Caco-2 (cell line): ENCODE measurements around the gene GPR25. TPM values are rescaled to one million over a fixed set of nuclear protein-coding genes. Genes with fewer than 3 reads are reported as not detected.

Source experiments
- BruUV-seq: library from RNA; stranded (reverse); fragments of 400-500 nt; replicated peaks from 2 replicates; lab custom pipeline; 2021; lab: Mats Ljungman, UMichigan
- CTCF ChIA-PET: fragments of 300-600 bp; sonication (Branson Sonifier 250); formaldehyde crosslinking; loops from one replicate; lab custom pipeline; 2022; ENCODE audit warnings: antibody characterized with exemption; lab: Charles Lee
- POLR2A ChIA-PET: fragments of 300-600 bp; sonication (Branson Sonifier 250); formaldehyde crosslinking; loops from one replicate; lab custom pipeline; 2022; ENCODE audit warnings: antibody characterized with exemption; lab: Charles Lee
- DNase-seq, 2 experiments: peaks; one replicate each; pipeline versions ENCODE4 v3.0.0 to v3.0.0-alpha.2; 2020 to 2022
- H3K27me3 ChIP-seq: replicated peaks from 2 replicates; pipeline ENCODE4 v1.6.0; 2011; ENCODE audit warnings: low read length; ENCODE audit not compliant: control insufficient read depth, insufficient read depth
- H3K36me3 ChIP-seq: 2 replicates; pipeline ENCODE4 v1.5.1; 2011; ENCODE audit warnings: low read length; ENCODE audit not compliant: control insufficient read depth, insufficient read depth
- H3K4me1 ChIP-seq: fragments of 250-450 bp; sonication (Bioruptor Pico); 2 replicates; pipeline ENCODE4 v1.5.1; 2020; ENCODE audit warnings: mild to moderate bottlenecking
- H3K4me3 ChIP-seq: 2 replicates; pipeline ENCODE4 v1.5.1; 2011; ENCODE audit warnings: low read depth, mild to moderate bottlenecking, control low read depth, low read length
- H3K9me3 ChIP-seq: fragments of 250-450 bp; sonication (Bioruptor Pico); 2 replicates; pipeline ENCODE4 v1.5.1; 2020; ENCODE audit warnings: mild to moderate bottlenecking, moderate library complexity
- H3K27ac Mint-ChIP-seq: one replicate; pipeline ENCODE4 v1.8.0; 2022; ENCODE audit warnings: mixed read lengths; ENCODE audit not compliant: unreplicated experiment
- H3K27me3 Mint-ChIP-seq: one replicate; pipeline ENCODE4 v1.8.0; 2022; ENCODE audit warnings: mixed read lengths; ENCODE audit not compliant: insufficient read depth, unreplicated experiment
- H3K36me3 Mint-ChIP-seq: one replicate; pipeline ENCODE4 v1.8.0; 2022; ENCODE audit warnings: mild to moderate bottlenecking, mixed read lengths; ENCODE audit not compliant: insufficient read depth, unreplicated experiment
- H3K4me1 Mint-ChIP-seq: one replicate; pipeline ENCODE4 v1.8.0; 2022; ENCODE audit warnings: low read depth, mixed read lengths; ENCODE audit not compliant: unreplicated experiment
- H3K4me3 Mint-ChIP-seq: one replicate; pipeline ENCODE4 v1.8.0; 2022; ENCODE audit warnings: mild to moderate bottlenecking, moderate library complexity, mixed read lengths; ENCODE audit not compliant: unreplicated experiment
- H3K9me3 Mint-ChIP-seq: one replicate; pipeline ENCODE4 v1.8.0; 2022; ENCODE audit warnings: mixed read lengths; ENCODE audit not compliant: unreplicated experiment
- CTCF ChIP-seq, 2 experiments: fragments of 200-600 bp in 1 of 2; IDR thresholded peaks; 1 replicate in 1 of 2; 2 replicates in 1 of 2; pipeline versions ENCODE4 v1.5.1 to v1.8.0; 2011 to 2022; ENCODE audit warnings: antibody characterized with exemption in 1 of 2, control low read depth in 1 of 2, inconsistent platforms in 1 of 2, low read depth in 1 of 2, low read length in 1 of 2, mild to moderate bottlenecking in 1 of 2, moderate library complexity in 1 of 2; ENCODE audit not compliant: insufficient read depth in 1 of 2, severe bottlenecking in 1 of 2, unreplicated experiment in 1 of 2
- intact Hi-C: fragments of 100-400 bp; cut with micrococcal nuclease; formaldehyde crosslinking; loops from one replicate; pipeline ENCODE4 v1.10.0; 2022; ENCODE audit not compliant: unreplicated experiment
- total RNA-seq: library from RNA; stranded (reverse); gene quantifications from 2 replicates; pipeline ENCODE4 v1.2.3, GENCODE V29; 2022

GPR25 gene
- total RNA-seq, 1 experiment from 2014 or later, result not detected

- H3K27ac Mint-ChIP-seq, result peak overlapping the region; percentile 94
- ChIA-PET POLR2A (interaction anchor here (1.0 to 1.5 kb wide), 2 partner anchors 15 to 223 kb away, joined by 4 to 8 read pairs; partner anchors contain the start of gene DDX59), CTCF (interaction anchor here (1.9 kb wide), 1 partner anchor 79 kb away, joined by 9 read pairs; no protein-coding TSS in a partner anchor)
- H3K4me3 ChIP-seq, result peak overlapping the region; percentile 73
- H3K36me3 Mint-ChIP-seq, result peaks cover 55% of the 10 kb centered on the region
- H3K27me3 Mint-ChIP-seq, result no peaks in the 10 kb centered on the region
- no peaks in the 10 kb centered on the region for H3K9me3 Mint-ChIP-seq
- peaks cover 22% of the 10 kb centered on the region for H3K4me1 ChIP-seq
- intact Hi-C loops, result loop anchor here (5.0 kb wide), 3 partner anchors 130 to 225 kb away; partner anchors contain the start of genes CACNA1S, DDX59 and KIF21B
- H3K4me1 Mint-ChIP-seq, result peaks cover 31% of the 10 kb centered on the region
- no peak for TF ChIP-seq CTCF (IDR thresholded peaks at IDR 0.05; ENCODE audit: insufficient read depth in 1 of 2, low read depth in 1 of 2, low read length in 1 of 2, severe bottlenecking in 1 of 2, unreplicated experiment in 1 of 2)
- H3K27me3 ChIP-seq, result no peaks in the 10 kb centered on the region
- DNase-seq, result no peak
- peak overlapping the region; percentile 97 for H3K4me3 Mint-ChIP-seq
- BruUV-seq, result no TSS peak
- no peaks in the 10 kb centered on the region for H3K36me3 ChIP-seq
- no peaks in the 10 kb centered on the region for H3K9me3 ChIP-seq
Observed at GRCh38 chr1:200892546-200892945, 19.8 kb downstream of the GPR25 start.

- ChIA-PET CTCF (no interaction called here), POLR2A (interaction anchor here (0.6 to 1.5 kb wide), 3 partner anchors 15 to 597 kb away, joined by 3 to 8 read pairs (median 5); no protein-coding TSS in a partner anchor)
- Mint-ChIP-seq H3K36me3 (peaks cover 59% of the 10 kb centered on the region), H3K27ac (peak overlapping the region; percentile 94), H3K27me3 (no peaks in the 10 kb centered on the region), H3K4me1 (peaks cover 35% of the 10 kb centered on the region), H3K4me3 (peak overlapping the region; percentile 97), H3K9me3 (no peaks in the 10 kb centered on the region)
- DNase-seq, result no peak
- intact Hi-C loops, result loop anchor here (5.0 kb wide), 3 partner anchors 129 to 226 kb away; partner anchors contain the start of genes CACNA1S, DDX59 and KIF21B
- Histone ChIP-seq H3K4me3 (peak overlapping the region; percentile 73), H3K36me3 (no peaks in the 10 kb centered on the region), H3K9me3 (no peaks in the 10 kb centered on the region), H3K27me3 (no peaks in the 10 kb centered on the region), H3K4me1 (peaks cover 26% of the 10 kb centered on the region)
- TF ChIP-seq CTCF (IDR thresholded peaks at IDR 0.05; ENCODE audit: insufficient read depth in 1 of 2, low read depth in 1 of 2, low read length in 1 of 2, severe bottlenecking in 1 of 2, unreplicated experiment in 1 of 2), result no peak
- TSS peak; percentile 24 for BruUV-seq
Observed at GRCh38 chr1:200892958-200893357, 20.2 kb downstream of the GPR25 start.

GRCh38 chr1:200893411-200893901 is 20.7 kb downstream of the GPR25 start:
- H3K36me3 ChIP-seq, result no peaks in the 10 kb centered on the region; the same call in 1 of the 2 replicates
- no peak for TF ChIP-seq CTCF (IDR thresholded peaks at IDR 0.05; ENCODE audit: insufficient read depth in 1 of 2, low read depth in 1 of 2, low read length in 1 of 2, severe bottlenecking in 1 of 2, unreplicated experiment in 1 of 2)
- intact Hi-C loops, result loop anchor here (5.0 kb wide), 3 partner anchors 129 to 226 kb away; partner anchors contain the start of genes CACNA1S, DDX59 and KIF21B
- CTCF ChIA-PET, result no interaction called here
- Mint-ChIP-seq H3K27me3 (no peaks in the 10 kb centered on the region), H3K9me3 (no peaks in the 10 kb centered on the region), H3K4me1 (peaks cover 40% of the 10 kb centered on the region), H3K36me3 (peaks cover 64% of the 10 kb centered on the region), H3K4me3 (peak overlapping the region; percentile 97), H3K27ac (peak overlapping the region; percentile 94)
- peaks cover 30% of the 10 kb centered on the region for H3K4me1 ChIP-seq
- no peaks in the 10 kb centered on the region for H3K27me3 ChIP-seq
- DNase-seq, result peak; percentile 75 to 89
- POLR2A ChIA-PET, result interaction anchor here (0.6 to 1.5 kb wide), 3 partner anchors 14 to 597 kb away, joined by 3 to 8 read pairs (median 5); no protein-coding TSS in a partner anchor
- BruUV-seq, result no TSS peak
- peak overlapping the region; percentile 73 for H3K4me3 ChIP-seq
- no peaks in the 10 kb centered on the region for H3K9me3 ChIP-seq
